K562 (cell line): ENCODE data around the gene PCDHGB7. TPM values are rescaled to one million over a fixed set of nuclear protein-coding genes. Genes with fewer than 3 reads are reported as not detected.
A peak's percentile ranks its signal among the peaks of the same experiment; 100 is the strongest.
"Not testable (repeated sequence)": the region's sequence is repeated elsewhere in the genome, so short reads cannot be mapped to it uniquely, and the experiment has no call there.

Experiments
- ATAC-seq: fragments of 200-7000 bp; cut with Tn5 transposase; 3 replicates; pipeline ENCODE4 v1.9.1; 2020; ENCODE audit warnings: moderate library complexity
- BruUV-seq: library from RNA; stranded (reverse); fragments of 400-500 nt; replicated peaks from 2 replicates; lab custom pipeline; 2021; lab: Mats Ljungman, UMichigan
- CTCF ChIA-PET: fragments of 300-600 bp; formaldehyde crosslinking; extraction: SDS; loops from one replicate; lab custom pipeline; 2021; ENCODE audit warnings: low intra/inter-chr PET ratio; lab: Yijun Ruan, JAX
- POLR2A ChIA-PET: fragments of 300-600, 350-650 bp; sonication (Branson Sonifier 250); formaldehyde crosslinking; extraction: SDS; loops from one replicate; lab custom pipeline; 2021; ENCODE audit warnings: antibody characterized with exemption, inconsistent platforms; lab: Yijun Ruan, JAX
- DNase-seq, 4 experiments: peaks; one replicate each; pipeline versions ENCODE4 v3.0.0 to v3.0.0-alpha.2; 2011 to 2018; ENCODE audit warnings: low spot score in 3 of 4, mixed read lengths in 3 of 4; ENCODE audit errors: extremely low read depth in 1 of 4
- FAIRE-seq: peaks from 2 replicates; lab custom pipeline; 2011; peaks lifted over from hg19 to GRCh38; lab: Jason Lieb, UNC
- H2AFZ ChIP-seq: 2 replicates; pipeline ENCODE4 v1.6.0; 2011; ENCODE audit warnings: low read depth, low read length, control low read depth, inconsistent platforms
- H3K27ac ChIP-seq: fragments of 200-600 bp; 3 replicates; pipeline ENCODE4 v1.8.0; 2011; ENCODE audit warnings: low read depth, mild to moderate bottlenecking, control low read depth, inconsistent platforms, low read length, moderate library complexity, mixed read lengths; ENCODE audit errors: extremely low read depth
- H3K27me3 ChIP-seq, 2 experiments: fragments of 300-600 bp in 1 of 2; 2 replicates in 1 of 2; 3 replicates in 1 of 2; pipeline versions ENCODE4 v1.6.0 to v1.8.0; 2011; ENCODE audit warnings: inconsistent platforms in 2 of 2, low read length in 2 of 2, mild to moderate bottlenecking in 1 of 2, mixed read lengths in 1 of 2, moderate library complexity in 1 of 2; ENCODE audit not compliant: control insufficient read depth in 2 of 2, insufficient read depth in 2 of 2
- H3K36me3 ChIP-seq: fragments of 300-600 bp; 3 replicates; pipeline ENCODE4 v1.8.0; 2011; ENCODE audit warnings: mild to moderate bottlenecking, low read length, inconsistent platforms; ENCODE audit not compliant: control insufficient read depth, insufficient read depth
- H3K4me1 ChIP-seq, 2 experiments: fragments of 200-600 bp in 1 of 2; replicated peaks in 1 of 2; 2 replicates in 1 of 2; 3 replicates in 1 of 2; pipeline versions ENCODE4 v1.5.1 to v1.8.0; 2011; ENCODE audit warnings: inconsistent platforms in 2 of 2, low read length in 2 of 2, mild to moderate bottlenecking in 1 of 2, mixed read lengths in 1 of 2, moderate library complexity in 1 of 2; ENCODE audit not compliant: control insufficient read depth in 2 of 2, insufficient read depth in 2 of 2
- H3K4me2 ChIP-seq: 2 replicates; pipeline ENCODE4 v1.6.1; 2011; ENCODE audit warnings: low read length, control low read depth, inconsistent platforms, mixed read lengths; ENCODE audit not compliant: insufficient read depth
- H3K4me3 ChIP-seq: fragments of 200-600 bp; sonication (generic), shearing (Covaris generic); 2 replicates; pipeline ENCODE4 v1.5.1; 2016; ENCODE audit warnings: control low read depth, inconsistent platforms
- H3K79me2 ChIP-seq: fragments of 200-600 bp; 3 replicates; pipeline ENCODE4 v1.8.0; 2011; ENCODE audit warnings: low read length, inconsistent platforms; ENCODE audit not compliant: control insufficient read depth, insufficient read depth
- H3K9ac ChIP-seq, 2 experiments: 2 replicates each; pipeline versions ENCODE4 v1.6.0 to v1.6.1; 2011; ENCODE audit warnings: low read depth in 2 of 2, low read length in 2 of 2, control low read depth in 1 of 2, inconsistent platforms in 1 of 2, mild to moderate bottlenecking in 1 of 2, mixed read lengths in 1 of 2; ENCODE audit not compliant: insufficient read depth in 1 of 2
- H3K9me1 ChIP-seq: one replicate; pipeline ENCODE4 v1.6.0; 2011; ENCODE audit warnings: inconsistent platforms, mild to moderate bottlenecking, low read length, moderate library complexity; ENCODE audit not compliant: control insufficient read depth, insufficient read depth
- H3K9me3 ChIP-seq: replicated peaks from 2 replicates; pipeline ENCODE4 v1.5.1; 2011; ENCODE audit warnings: low read depth, low read length, inconsistent platforms; ENCODE audit not compliant: control insufficient read depth, insufficient read depth
- H4K20me1 ChIP-seq: replicated peaks from 2 replicates; pipeline ENCODE4 v1.6.1; 2011; ENCODE audit warnings: low read length, inconsistent platforms, mixed read lengths; ENCODE audit not compliant: control insufficient read depth, insufficient read depth
- ZBTB33 ChIP-seq: sonication (generic); formaldehyde crosslinking; IDR thresholded peaks from 2 replicates; pipeline ENCODE4 v1.8.1; 2023; ENCODE audit warnings: mild to moderate bottlenecking, missing genetic modification reagents
- WGBS: fragments of 100-300 bp; shearing (Covaris generic); methylation state at CpG from one replicate; pipeline ENCODE4 v1.1.6; 2016; ENCODE audit warnings: low coverage, mixed read lengths; ENCODE audit not compliant: insufficient coverage; ENCODE audit errors: missing lambda C conversion rate; 5-methylcytosine and 5-hydroxymethylcytosine counted together
- in situ Hi-C: fragments of 300-500 bp; cut with MboI; formaldehyde crosslinking; loops from 4 replicates; pipeline ENCODE4 v1.15.0; 2018; ENCODE audit warnings: inconsistent platforms, mixed read lengths
- intact Hi-C: fragments of 100-400 bp; cut with micrococcal nuclease; formaldehyde crosslinking; loops from 2 replicates; pipeline ENCODE4 v1.14.2; 2022
- polyA plus RNA-seq, 8 experiments: library from polyadenylated mRNA; depleted of rRNA in 4 of 8; stranded (reverse) in 5 of 8; unstranded in 3 of 8; fragments of >200 nt; fragmentation: Nextera tagmentation in 2 of 8; fragmentation: Illumina TruSeq in 1 of 8; extraction: Ambion mirVana in 2 of 8; extraction: Trizol in 1 of 8; gene quantifications; 2 replicates each; pipeline versions ENCODE4 v1.2.1 to v1.2.3, GENCODE V29; 2011 to 2014; ENCODE audit warnings: inconsistent platforms in 1 of 8, missing spikeins in 1 of 8
- total RNA-seq, 7 experiments: library from RNA; depleted of rRNA in 6 of 7; stranded (reverse); fragments of >200 nt in 6 of 7; fragmentation: Illumina TruSeq in 2 of 7; extraction: Trizol in 2 of 7; gene quantifications; 2 replicates each; pipeline versions ENCODE4 v1.2.1 to v1.2.3, GENCODE V29; 2011 to 2021; ENCODE audit warnings: low replicate concordance in 1 of 7

The PCDHGB7 gene
- total and polyA plus RNA-seq, 9 of the 15 experiments (the other 6 are each of a cell fraction or from before 2014, with no cell fraction given) = 0.09 TPM; not detected in 8

GRCh38 chr5:141415275-141415618 is 2.2 kb upstream of the PCDHGB7 start:
- in situ Hi-C loops, H3K27ac ChIP-seq, POLR2A ChIA-PET, H3K9me3 ChIP-seq, intact Hi-C loops, DNase-seq, H3K4me3 ChIP-seq, H2AFZ ChIP-seq, FAIRE-seq, BruUV-seq: not testable (repeated sequence)
- Histone ChIP-seq H3K27me3 (peaks cover 7 to 32% of the 10 kb centered on the region in 2 experiments; a peak in 4 of 5 replicates), H3K4me1 (peaks cover 0 to 26% of the 10 kb centered on the region in 2 experiments; a peak in 2 of 5 replicates)
- WGBS = 9% methylated on average over 24 of the region's 24 CpGs
- 0 out of 2 replicates have a peak, but pooled peaks have one; percentile 38 for TF ChIP-seq ZBTB33
- TF ChIP-seq, all 486 proteins: peak for 1; not testable (repeated sequence) for 485
- not testable (repeated sequence) for H3K9ac ChIP-seq, H3K4me2 ChIP-seq, H3K9me1 ChIP-seq, H3K36me3 ChIP-seq, ATAC-seq, H3K79me2 ChIP-seq, H4K20me1 ChIP-seq
- CTCF ChIA-PET = interaction anchor here (0.6 kb wide), 1 partner anchor 77 kb away, joined by 3 read pairs; no protein-coding TSS in a partner anchor
